PC-3 (cell line): ENCODE data around the gene RNF11. TPM values are rescaled to one million over a fixed set of nuclear protein-coding genes. Genes with fewer than 3 reads are reported as not detected.

Source experiments
- ATAC-seq: fragments of 200-7000 bp; cut with Tn5 transposase; 2 replicates; pipeline ENCODE4 v1.9.1; 2020; ENCODE audit warnings: mild to moderate bottlenecking, moderate library complexity
- BruUV-seq: library from RNA; stranded (reverse); fragments of 400-500 nt; replicated peaks from 2 replicates; lab custom pipeline; 2021; lab: Mats Ljungman, UMichigan
- CTCF ChIA-PET: fragments of 300-600 bp; sonication (Branson Sonifier 250); formaldehyde crosslinking; loops from one replicate; lab custom pipeline; 2022; ENCODE audit warnings: antibody characterized with exemption; lab: Charles Lee
- POLR2A ChIA-PET: fragments of 300-600 bp; sonication (Branson Sonifier 250); formaldehyde crosslinking; loops from one replicate; lab custom pipeline; 2022; ENCODE audit warnings: antibody characterized with exemption; ENCODE audit not compliant: unreplicated experiment; lab: Charles Lee
- DNase-seq: peaks from one replicate; pipeline ENCODE4 v3.0.0-alpha.2; 2015
- H2AFZ ChIP-seq: fragments of 300-600 bp; sonication (generic); 2 replicates; pipeline ENCODE4 v1.6.0; 2016; ENCODE audit warnings: antibody characterized with exemption, low read length
- H3F3A ChIP-seq: fragments of 300-600 bp; sonication (generic); one replicate; pipeline ENCODE4 v1.6.0; 2017; ENCODE audit warnings: antibody characterized with exemption, low read length, control low read depth, mild to moderate bottlenecking; ENCODE audit not compliant: unreplicated experiment
- H3K27ac ChIP-seq: fragments of 300-600 bp; sonication (generic); 2 replicates; pipeline ENCODE4 v1.5.1; 2016; ENCODE audit warnings: mild to moderate bottlenecking, low read length
- H3K27me3 ChIP-seq: fragments of 300-600 bp; sonication (generic); 2 replicates; pipeline ENCODE4 v1.6.1; 2016; ENCODE audit warnings: low read length, mixed read lengths
- H3K36me3 ChIP-seq: fragments of 300-600 bp; sonication (generic); 2 replicates; pipeline ENCODE4 v1.6.1; 2016; ENCODE audit warnings: low read depth, mixed run types, low read length, mixed read lengths
- H3K4me1 ChIP-seq: fragments of 300-600 bp; sonication (generic); 2 replicates; pipeline ENCODE4 v1.5.1; 2016; ENCODE audit warnings: low read length; ENCODE audit not compliant: insufficient read depth
- H3K4me2 ChIP-seq: fragments of 300-600 bp; sonication (generic); 2 replicates; pipeline ENCODE4 v1.6.0; 2016; ENCODE audit warnings: low read length
- H3K4me3 ChIP-seq: fragments of 300-600 bp; sonication (generic); 2 replicates; pipeline ENCODE4 v1.5.1; 2016; ENCODE audit warnings: mild to moderate bottlenecking, low read length, mixed read lengths
- H3K79me2 ChIP-seq: fragments of 300-600 bp; sonication (generic); 2 replicates; pipeline ENCODE4 v1.6.1; 2017; ENCODE audit warnings: low read length, mixed read lengths
- H3K9ac ChIP-seq: fragments of 300-600 bp; sonication (generic); 2 replicates; pipeline ENCODE4 v1.6.0; 2016; ENCODE audit warnings: mild to moderate bottlenecking, low read length
- H3K9me2 ChIP-seq: fragments of 300-600 bp; sonication (generic); replicated peaks from 2 replicates; pipeline ENCODE4 v1.6.1; 2016; ENCODE audit warnings: mixed run types, low read length, mixed read lengths
- H3K9me3 ChIP-seq: fragments of 300-600 bp; sonication (generic); 2 replicates; pipeline ENCODE4 v1.6.1; 2016; ENCODE audit warnings: low read length, mixed read lengths
- H4K20me1 ChIP-seq: fragments of 300-600 bp; sonication (generic); 2 replicates; pipeline ENCODE4 v1.6.1; 2016; ENCODE audit warnings: low read length, mixed read lengths
- EZH2 ChIP-seq: fragments of 300-600 bp; sonication (generic); IDR thresholded peaks from one replicate; pipeline ENCODE4 v1.6.1; 2017; ENCODE audit warnings: antibody characterized with exemption, mild to moderate bottlenecking, low read length; ENCODE audit not compliant: unreplicated experiment
- EZH2phosphoT487 ChIP-seq: fragments of 300-600 bp; sonication (generic); IDR thresholded peaks from 2 replicates; pipeline ENCODE4 v1.6.1; 2018; ENCODE audit warnings: mild to moderate bottlenecking, antibody characterized with exemption, low read length, borderline replicate concordance
- intact Hi-C: fragments of 100-400 bp; cut with micrococcal nuclease; formaldehyde crosslinking; loops from 2 replicates; pipeline ENCODE4 v1.9.0; 2023
- total RNA-seq: library from RNA; depleted of rRNA; stranded (reverse); fragments of >200 nt; gene quantifications from 2 replicates; pipeline ENCODE4 v1.2.3, GENCODE V29; 2014
- TF ChIP-seq, protein P1 (sequence below): fragments of 300-600 bp; sonication (generic); conservative IDR thresholded peaks from 2 replicates; pipeline ENCODE4 v1.5.1; 2017; ENCODE audit warnings: antibody characterized with exemption, low read depth, mild to moderate bottlenecking, low read length

Gene RNF11
- total RNA-seq, 1 experiment from 2014 or later: 169 TPM

DNA sequence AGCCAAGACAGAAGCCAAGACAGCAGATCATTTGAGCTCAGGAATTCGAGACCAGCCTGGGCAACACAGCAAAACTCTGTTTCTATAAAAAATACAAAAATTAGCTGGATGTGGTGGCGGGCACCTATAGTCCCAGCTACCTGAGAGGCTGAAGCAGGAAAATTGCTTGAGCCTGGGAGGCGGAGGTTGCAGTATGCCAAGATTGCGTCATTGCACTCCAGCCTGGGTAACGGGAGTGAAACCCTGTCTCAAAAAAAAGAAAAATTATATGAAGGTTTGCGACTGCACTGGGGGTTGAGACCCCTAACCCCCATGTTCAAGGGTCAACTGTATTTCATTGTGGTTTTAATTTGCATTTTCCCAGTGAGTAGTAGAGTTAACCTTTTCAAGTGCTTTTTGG, 16.3 kb downstream of the RNF11 start:
- no TSS peak for BruUV-seq
- Histone ChIP-seq H3K27me3 (no peaks in the 10 kb centered on the region), H3K9me3 (no peaks in the 10 kb centered on the region), H4K20me1 (peaks cover 19% of the 10 kb centered on the region), H3K36me3 (no peaks in the 10 kb centered on the region), H3F3A (no peaks in the 10 kb centered on the region), H3K9me2 (no peaks in the 10 kb centered on the region), H3K4me1 (no peaks in the 10 kb centered on the region), H3K79me2 (peaks cover 96% of the 10 kb centered on the region), H3K27ac (no peak overlapping the region), H2AFZ (no peak overlapping the region), H3K4me3 (no peak overlapping the region), H3K4me2 (no peak overlapping the region), H3K9ac (no peak overlapping the region)
- intact Hi-C loops: no loop called here
- CTCF ChIA-PET: no interaction called here
- ATAC-seq: no peak
- TF ChIP-seq, protein P1, sequence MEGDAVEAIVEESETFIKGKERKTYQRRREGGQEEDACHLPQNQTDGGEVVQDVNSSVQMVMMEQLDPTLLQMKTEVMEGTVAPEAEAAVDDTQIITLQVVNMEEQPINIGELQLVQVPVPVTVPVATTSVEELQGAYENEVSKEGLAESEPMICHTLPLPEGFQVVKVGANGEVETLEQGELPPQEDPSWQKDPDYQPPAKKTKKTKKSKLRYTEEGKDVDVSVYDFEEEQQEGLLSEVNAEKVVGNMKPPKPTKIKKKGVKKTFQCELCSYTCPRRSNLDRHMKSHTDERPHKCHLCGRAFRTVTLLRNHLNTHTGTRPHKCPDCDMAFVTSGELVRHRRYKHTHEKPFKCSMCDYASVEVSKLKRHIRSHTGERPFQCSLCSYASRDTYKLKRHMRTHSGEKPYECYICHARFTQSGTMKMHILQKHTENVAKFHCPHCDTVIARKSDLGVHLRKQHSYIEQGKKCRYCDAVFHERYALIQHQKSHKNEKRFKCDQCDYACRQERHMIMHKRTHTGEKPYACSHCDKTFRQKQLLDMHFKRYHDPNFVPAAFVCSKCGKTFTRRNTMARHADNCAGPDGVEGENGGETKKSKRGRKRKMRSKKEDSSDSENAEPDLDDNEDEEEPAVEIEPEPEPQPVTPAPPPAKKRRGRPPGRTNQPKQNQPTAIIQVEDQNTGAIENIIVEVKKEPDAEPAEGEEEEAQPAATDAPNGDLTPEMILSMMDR: no peak
- TF ChIP-seq EZH2: no peak
- no peak for TF ChIP-seq EZH2phosphoT487
- POLR2A ChIA-PET: no interaction called here
- no peak for DNase-seq

DNA sequence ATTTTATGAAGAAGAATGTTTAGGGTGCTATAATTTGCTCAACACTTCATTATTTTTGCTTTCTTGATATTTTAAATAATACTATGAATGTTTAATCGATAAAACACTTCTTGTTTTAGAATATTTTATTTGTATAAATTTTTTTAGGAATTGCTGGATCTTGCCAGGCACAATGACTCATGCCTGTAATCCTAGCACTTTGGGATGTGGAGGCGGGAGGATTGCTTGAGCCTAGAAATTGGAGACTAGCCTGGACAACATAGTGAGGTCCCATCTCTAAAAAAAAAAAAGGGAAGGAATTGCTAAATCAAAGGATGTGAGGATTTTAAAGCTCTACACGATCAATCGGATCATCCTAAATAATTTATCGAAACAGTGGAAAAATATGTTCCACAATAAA, 17.6 kb downstream of the RNF11 start:
- BruUV-seq: no TSS peak
- Histone ChIP-seq H3K27ac (no peak overlapping the region), H3K4me2 (no peak overlapping the region), H2AFZ (no peak overlapping the region), H3K9ac (no peak overlapping the region), H3K4me3 (no peak overlapping the region), H3K27me3 (no peaks in the 10 kb centered on the region), H3F3A (no peaks in the 10 kb centered on the region), H4K20me1 (peaks cover 22% of the 10 kb centered on the region), H3K9me2 (no peaks in the 10 kb centered on the region), H3K36me3 (no peaks in the 10 kb centered on the region), H3K79me2 (peaks cover 94% of the 10 kb centered on the region), H3K9me3 (no peaks in the 10 kb centered on the region), H3K4me1 (no peaks in the 10 kb centered on the region)
- ATAC-seq (no peak), DNase-seq (no peak)
- intact Hi-C loops: no loop called here
- TF ChIP-seq EZH2 (no peak), EZH2phosphoT487 (no peak)
- TF ChIP-seq, protein P1: no peak
- POLR2A ChIA-PET: no interaction called here
- CTCF ChIA-PET: no interaction called here

DNA sequence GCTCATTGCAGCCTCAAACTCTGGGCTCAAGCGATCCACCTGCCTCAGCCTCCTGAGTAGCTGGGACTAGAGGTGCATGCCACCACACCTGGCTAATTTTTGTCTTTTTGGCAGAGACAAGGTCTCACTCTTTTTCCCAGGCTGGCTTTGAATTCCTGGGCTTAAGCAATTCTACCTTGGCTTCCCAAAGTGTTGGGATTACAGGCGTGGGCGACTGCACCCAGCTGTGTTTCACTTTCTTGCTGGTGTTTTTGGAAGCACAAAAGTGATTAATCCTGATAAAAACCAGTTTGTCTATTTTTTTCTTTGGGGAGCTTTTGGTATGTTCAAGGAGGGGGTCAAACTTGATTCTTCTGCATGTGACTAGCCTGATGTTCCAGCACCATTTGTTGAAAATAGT, 19.3 kb downstream of the RNF11 start:
- TF ChIP-seq, protein P1: no peak
- TF ChIP-seq EZH2phosphoT487 (no peak), EZH2 (no peak)
- intact Hi-C loops: no loop called here

More for the DNA sequence above, 19.3 kb downstream of the RNF11 start:
- no peak overlapping the region for H3K4me2 ChIP-seq
- no peak overlapping the region for H3K27ac ChIP-seq
- DNase-seq (no peak), ATAC-seq (no peak)
- H3K9me2 ChIP-seq: no peaks in the 10 kb centered on the region
- H3F3A ChIP-seq: no peaks in the 10 kb centered on the region
- no TSS peak for BruUV-seq
- peaks cover 3% of the 10 kb centered on the region for H3K4me1 ChIP-seq
- ChIA-PET CTCF (no interaction called here), POLR2A (no interaction called here)
- H3K27me3 ChIP-seq: no peaks in the 10 kb centered on the region
- H4K20me1 ChIP-seq: peaks cover 11% of the 10 kb centered on the region
- H3K4me3 ChIP-seq: no peak overlapping the region
- no peaks in the 10 kb centered on the region for H3K36me3 ChIP-seq
- peaks cover 94% of the 10 kb centered on the region for H3K79me2 ChIP-seq
- no peaks in the 10 kb centered on the region for H3K9me3 ChIP-seq
- no peak overlapping the region for H2AFZ ChIP-seq
- H3K9ac ChIP-seq: no peak overlapping the region
